Measurements from ENCODE around the gene GLTPD2.
"Not testable (repeated sequence)": the region's sequence is repeated elsewhere in the genome, so short reads cannot be mapped to it uniquely, and the experiment has no call there.

GLTPD2 gene

GRCh38 chr17:4808378-4808767 is 19.6 kb downstream of the GLTPD2 start:
- peak; percentile 61 for DNase-seq (ENCODE audit: low spot score)

DNA sequence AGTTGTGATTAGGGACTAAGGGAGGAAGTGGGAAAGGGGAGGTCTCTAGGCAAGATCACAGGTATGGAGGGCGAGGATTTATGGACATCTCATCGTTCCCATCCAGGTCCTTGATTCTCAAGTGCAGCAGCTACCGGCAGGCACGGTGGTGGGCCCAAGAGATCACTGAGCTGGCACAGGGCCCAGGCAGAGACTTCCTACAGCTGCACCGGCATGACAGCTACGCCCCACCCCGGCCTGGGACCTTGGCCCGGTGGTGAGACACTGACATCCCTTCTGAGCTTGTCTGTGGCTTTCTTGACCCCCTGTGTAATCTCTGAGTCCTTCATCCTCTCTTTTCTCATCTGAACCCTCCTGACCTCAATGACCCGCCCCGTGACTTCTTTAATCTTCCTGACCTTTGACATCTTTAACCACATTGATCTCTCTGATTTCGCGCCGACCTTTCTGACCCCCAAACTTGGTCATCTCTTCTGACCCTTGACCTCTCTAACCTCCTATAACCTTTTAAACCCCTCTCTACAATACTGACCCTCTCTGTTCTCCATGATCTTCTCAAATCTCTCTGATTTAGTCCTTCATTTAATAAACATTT is 22.0 kb downstream of the GLTPD2 start:
- DNase-seq (ENCODE audit: low spot score), result no peak

DNA sequence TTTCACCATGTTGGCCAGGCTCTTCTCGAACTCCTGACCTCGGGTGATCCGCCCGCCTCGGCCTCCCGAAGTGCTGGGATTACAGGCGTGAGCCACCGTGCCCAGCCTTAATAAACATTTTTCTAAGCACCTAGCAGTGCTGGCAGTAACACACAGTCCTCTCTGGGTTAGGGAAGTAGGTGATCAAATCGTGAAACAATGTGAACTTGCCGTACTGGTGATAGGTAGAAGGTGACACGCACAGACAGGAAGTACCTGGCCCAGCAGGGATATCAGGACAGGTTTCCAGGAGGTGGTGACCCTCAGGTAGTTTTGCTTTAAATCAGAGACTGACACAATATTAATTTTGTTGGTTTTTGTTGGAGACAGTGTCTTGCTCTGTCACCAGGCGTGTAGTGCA is 22.7 kb downstream of the GLTPD2 start:
- no peak for DNase-seq (ENCODE audit: low spot score)

DNA sequence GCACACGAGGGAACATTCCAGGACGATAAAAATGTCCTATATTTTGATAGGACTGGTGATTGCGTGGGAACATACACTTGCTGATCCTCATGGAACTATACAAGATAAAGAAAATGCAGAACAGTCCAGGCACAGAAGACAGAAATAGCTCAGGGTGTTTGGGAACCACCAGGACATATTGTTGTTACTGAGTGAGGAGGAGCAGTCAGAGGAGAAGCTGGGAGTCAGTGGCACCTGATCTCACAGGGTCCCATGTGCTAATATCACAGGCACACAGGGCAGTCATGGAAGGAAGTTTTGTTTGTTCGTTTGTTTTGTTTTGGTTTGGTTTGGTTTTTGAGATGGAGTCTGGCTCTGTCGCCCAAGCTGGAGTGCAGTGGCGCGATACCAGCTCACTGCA is 23.9 kb downstream of the GLTPD2 start:
- DNase-seq (ENCODE audit: low spot score), result no peak

DNA sequence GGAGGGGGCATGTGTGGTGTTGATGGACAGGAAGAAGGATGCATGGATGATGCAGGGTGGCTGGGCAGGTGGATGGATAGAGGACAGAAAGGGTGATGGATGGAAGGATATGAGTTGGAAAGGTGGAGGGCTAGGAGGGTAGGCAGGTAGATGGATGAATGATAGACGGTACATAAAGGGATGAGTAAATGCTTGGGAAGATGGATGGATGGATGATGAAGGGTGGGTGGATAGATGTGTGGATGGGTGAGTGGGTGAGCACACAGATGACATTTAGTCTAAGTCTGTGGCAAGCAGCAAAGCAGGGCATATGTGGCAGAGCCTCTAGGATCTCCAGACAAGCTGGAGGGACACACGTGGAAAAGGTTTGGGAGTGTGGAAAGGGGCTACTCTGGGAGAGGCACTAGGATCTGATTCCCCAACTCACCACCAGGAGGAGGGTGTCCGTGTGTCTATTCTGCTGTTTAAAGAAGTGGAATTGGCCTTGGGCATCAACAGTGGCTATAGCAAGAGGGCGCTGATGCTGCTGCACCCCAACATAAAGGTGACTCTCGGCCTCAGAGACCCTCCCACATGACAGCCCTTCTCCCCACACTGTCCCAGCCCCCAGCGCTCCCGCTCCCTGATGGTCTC is 26.4 kb downstream of the GLTPD2 start:
- DNase-seq (ENCODE audit: low spot score), result no peak

GRCh38 chr17:4816826-4817225 is 28.1 kb downstream of the GLTPD2 start:
- no peak for DNase-seq (ENCODE audit: low spot score)

- DNase-seq (ENCODE audit: low spot score), result no peak
Observed at GRCh38 chr17:4818276-4818675, 29.5 kb downstream of the GLTPD2 start.

DNA sequence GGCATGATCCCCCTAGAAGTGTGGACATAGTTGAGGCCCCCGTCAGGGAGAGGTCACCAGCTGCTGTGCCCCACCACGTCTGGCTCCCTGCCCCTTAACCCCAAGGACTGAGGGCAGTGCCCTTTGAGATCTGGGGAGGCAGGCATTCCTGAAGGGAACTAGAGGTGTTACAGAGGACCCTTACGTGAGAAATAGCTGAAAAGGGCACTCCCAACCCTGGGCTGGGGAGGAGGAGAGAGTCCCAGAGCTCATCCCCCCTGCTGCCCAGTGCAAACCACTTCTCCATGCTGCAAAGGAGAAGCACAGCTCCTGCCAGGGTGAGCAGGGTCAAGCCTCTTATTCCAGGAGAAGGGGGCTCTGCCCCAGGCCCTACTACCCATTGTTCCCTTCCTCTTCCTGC is 34.1 kb downstream of the GLTPD2 start:
- no peak for DNase-seq (ENCODE audit: low spot score)

- no peak for DNase-seq (ENCODE audit: low spot score)
Observed at GRCh38 chr17:4823373-4824089, 34.8 kb downstream of the GLTPD2 start.

DNA sequence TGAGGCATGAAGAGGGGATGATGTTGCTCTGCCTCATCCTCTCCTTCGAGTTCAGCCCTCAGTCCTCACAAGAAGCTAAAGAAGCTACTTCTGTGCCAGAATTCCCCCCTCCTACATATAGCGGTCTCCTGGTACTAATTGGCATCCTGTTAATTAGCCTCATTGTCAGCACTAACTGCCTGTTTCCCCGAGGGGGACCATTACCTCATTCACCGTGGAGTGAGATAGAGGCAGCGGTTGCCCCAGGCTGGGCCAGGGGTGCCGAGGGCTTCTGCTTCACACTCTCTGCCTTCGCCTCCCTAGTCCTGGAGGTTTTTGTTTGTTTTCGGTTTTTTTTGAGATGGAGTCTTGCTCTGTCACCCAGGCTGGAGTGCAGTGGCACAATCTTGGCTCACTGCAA is 38.6 kb downstream of the GLTPD2 start:
- DNase-seq (ENCODE audit: low spot score), result no peak

- DNase-seq (ENCODE audit: low spot score), result not testable (repeated sequence)
Observed at GRCh38 chr17:4832829-4833177, 44.0 kb downstream of the GLTPD2 start.

DNA sequence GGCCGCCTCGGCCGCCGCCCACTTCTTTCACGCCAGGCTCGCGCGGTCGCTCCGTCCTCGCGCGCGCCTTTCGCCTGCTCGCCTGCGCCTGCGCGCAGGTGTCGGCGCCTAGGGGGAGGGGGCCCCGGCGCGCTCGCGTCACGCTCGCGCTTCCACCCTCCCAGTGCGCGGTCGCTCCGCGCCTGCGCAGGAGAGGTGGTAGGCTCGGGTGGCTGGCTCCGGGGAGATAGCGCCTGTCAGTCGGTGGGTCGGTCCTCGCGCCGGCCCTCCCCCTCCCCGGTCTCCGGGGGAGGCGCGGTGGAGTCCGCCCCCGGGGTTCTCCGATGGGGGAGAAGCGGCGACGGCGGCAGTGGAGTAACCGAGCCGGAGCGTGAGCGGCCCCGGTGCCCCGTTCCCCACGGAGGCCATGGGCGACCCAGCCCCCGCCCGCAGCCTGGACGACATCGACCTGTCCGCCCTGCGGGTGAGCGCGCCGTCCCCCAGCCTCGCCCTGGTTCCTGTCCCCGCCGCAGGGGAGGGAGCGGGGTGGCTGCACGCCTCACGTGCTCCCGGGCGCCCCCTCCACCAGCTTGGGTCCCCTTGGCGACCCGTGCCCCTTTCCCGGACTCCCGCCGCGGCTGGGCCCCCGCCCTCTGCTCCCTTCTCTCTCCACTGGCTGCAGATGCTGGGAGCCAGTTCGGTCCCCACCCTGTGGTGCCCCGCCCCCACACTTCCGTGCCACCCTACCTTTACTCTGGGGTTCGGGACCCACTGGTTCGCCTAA is 44.6 kb downstream of the GLTPD2 start, which contains the start of gene MINK1:
Gene MINK1, plus strand, starts transcription at position 163 of the 763 bp plus-strand sequence. Its CDS starts 244 bp downstream, at position 407.
- peak; percentile 90 for DNase-seq (ENCODE audit: low spot score)

- peak; percentile 30 for DNase-seq (ENCODE audit: low spot score)
Observed at GRCh38 chr17:4833941-4834680, 45.3 kb downstream of the GLTPD2 start.

GRCh38 chr17:4834681-4835020 is 45.9 kb downstream of the GLTPD2 start:
- DNase-seq (ENCODE audit: low spot score), result peak; percentile 31

DNA sequence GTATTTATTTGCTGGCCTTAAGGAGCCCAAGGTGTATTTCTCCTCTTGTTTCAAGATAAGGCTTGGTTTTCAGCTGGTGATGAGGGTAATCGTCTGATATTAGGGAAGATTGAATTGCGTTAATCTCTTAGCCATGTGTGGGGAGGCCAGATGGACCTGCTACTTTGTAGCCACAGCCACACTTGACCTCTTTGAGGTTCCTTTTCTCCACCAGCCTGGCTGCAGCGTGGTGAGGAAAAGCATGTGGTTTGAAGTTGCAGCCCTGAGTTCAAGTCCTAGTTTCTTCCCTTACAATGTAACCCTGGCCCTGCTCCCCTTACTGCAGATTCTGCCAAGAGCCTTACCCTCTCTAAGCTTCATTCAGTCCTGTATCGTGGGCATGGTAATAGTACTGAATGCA is 47.5 kb downstream of the GLTPD2 start:
- no peak for DNase-seq (ENCODE audit: low spot score)

DNA sequence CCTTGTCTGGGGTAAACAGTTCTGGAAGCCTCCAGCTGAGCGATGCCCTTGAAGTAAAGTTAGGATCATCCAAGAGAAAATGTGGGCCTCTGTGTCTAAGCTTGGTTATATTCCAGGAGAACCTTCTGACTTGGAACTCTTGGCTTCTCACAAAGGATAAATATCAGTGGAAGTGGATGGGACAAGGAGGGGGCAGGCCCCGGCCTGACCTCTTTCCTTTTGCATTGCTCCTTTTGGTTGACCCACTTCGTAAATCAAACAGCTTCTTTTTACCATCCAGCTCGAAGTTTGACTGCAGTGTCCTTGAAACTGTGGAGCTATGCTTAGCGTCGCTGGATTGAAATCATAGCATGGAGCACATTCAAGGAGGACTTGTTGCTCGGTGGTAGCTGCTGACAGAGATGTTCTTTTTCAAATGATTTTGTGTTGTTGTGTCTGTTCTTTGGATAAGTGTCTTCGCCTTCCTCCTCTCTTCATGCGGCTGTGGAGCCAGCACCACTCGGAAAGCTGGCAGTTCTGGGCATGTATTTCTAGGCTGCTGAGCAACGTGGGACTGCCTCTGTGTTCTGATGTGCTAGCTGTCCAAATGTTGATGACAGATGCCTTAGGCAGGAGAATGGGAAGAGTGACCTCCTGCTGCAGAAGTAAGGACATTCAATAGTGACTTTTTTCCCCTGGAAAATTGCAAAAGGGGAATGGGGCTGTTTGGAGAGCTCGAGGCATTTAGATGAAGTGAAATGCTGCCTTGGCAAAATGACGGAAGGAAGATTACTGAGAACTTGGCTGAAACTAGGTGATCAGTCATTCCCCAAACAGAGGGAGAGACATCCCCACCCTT is 48.9 kb downstream of the GLTPD2 start:
- DNase-seq (ENCODE audit: low spot score), result peak; percentile 41

DNA sequence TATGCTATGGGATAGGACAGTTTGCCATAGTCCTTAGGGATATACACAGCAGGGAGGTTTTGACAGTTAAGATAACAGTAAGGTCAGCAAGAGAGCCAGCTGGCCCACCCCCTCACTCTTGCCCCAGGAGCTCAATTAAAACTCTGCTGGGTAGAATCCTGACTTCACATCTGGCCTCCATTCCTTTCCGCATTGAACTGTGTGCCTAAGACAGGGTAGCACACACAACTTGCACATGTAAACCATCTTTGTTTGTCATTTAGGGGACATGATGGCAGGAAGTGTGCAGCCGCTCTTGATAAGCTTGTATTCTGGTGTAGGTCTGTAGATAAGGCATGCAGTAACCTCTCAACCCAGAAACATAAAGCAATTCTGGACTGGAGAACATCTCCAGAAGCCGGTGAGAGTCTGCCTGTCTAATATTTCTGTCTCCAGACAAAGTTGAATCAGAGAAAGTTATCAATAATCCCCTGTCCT is 49.6 kb downstream of the GLTPD2 start:
- DNase-seq (ENCODE audit: low spot score), result no peak

DNA sequence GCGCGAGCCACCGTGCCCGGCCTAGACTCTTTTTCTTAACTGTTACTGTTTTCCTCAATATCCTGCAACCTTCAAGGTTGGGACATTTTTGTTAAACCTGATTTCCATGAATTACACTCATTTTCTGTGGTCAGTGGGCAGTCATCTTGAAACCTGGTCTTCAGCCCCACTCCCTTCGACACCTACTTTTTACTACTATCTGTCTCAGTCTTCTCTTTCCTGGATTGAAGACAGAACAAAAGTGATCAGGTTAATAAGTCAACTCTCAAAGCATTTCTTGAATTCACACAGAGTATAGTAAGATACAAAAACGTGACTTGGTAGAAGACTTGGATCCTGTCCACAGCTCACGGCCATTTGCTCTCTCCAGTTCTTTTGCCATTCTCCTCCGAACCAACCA is 50.5 kb downstream of the GLTPD2 start:
- DNase-seq (ENCODE audit: low spot score), result no peak
